Breast epithelium (tissue), 3 donors: Measurements from ENCODE around the gene KIAA1549.
"Not testable (repeated sequence)": the region's sequence is repeated elsewhere in the genome, so short reads cannot be mapped to it uniquely, and the experiment has no call there.

ENCODE experiments used
- POLR2A ChIP-seq: fragments of 450-650 bp; IDR thresholded peaks from one replicate; pipeline ENCODE4 v1.6.1; 2016; ENCODE audit warnings: antibody characterized with exemption, mild to moderate bottlenecking, moderate library complexity
- POLR2AphosphoS5 ChIP-seq, 3 donors: sonication (generic); formaldehyde crosslinking; IDR thresholded peaks; one replicate each; pipeline ENCODE4 v1.6.1; 2017; ENCODE audit warnings: antibody characterized with exemption in 3 of 3
- TF ChIP-seq, protein P1 (sequence below), 3 donors: fragments of 450-650 bp; IDR thresholded peaks; one replicate each; pipeline ENCODE4 v1.5.1; 2016 to 2017; ENCODE audit warnings: antibody characterized with exemption in 3 of 3, mild to moderate bottlenecking in 3 of 3, moderate library complexity in 3 of 3

DNA sequence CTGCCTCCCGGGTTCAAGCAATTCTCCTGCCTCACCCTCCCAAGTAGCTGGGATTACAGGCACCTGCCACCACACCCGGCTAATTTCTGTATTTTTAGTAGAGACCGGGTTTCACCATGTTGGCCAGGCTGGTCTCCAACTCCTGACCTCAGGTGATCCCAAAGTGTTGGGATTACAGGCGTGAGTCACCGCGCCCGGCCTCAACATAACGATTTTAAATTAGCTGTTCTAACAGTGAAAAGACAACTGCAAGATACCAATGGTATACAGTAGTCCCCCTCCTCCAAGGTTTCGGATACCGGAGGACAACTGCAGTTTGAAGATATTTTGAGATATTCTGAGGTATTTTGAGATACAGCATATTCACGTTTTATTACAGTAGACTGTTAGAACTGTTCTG, 5.0 kb downstream of the KIAA1549 start:
- TF ChIP-seq, protein P1, sequence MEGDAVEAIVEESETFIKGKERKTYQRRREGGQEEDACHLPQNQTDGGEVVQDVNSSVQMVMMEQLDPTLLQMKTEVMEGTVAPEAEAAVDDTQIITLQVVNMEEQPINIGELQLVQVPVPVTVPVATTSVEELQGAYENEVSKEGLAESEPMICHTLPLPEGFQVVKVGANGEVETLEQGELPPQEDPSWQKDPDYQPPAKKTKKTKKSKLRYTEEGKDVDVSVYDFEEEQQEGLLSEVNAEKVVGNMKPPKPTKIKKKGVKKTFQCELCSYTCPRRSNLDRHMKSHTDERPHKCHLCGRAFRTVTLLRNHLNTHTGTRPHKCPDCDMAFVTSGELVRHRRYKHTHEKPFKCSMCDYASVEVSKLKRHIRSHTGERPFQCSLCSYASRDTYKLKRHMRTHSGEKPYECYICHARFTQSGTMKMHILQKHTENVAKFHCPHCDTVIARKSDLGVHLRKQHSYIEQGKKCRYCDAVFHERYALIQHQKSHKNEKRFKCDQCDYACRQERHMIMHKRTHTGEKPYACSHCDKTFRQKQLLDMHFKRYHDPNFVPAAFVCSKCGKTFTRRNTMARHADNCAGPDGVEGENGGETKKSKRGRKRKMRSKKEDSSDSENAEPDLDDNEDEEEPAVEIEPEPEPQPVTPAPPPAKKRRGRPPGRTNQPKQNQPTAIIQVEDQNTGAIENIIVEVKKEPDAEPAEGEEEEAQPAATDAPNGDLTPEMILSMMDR (IDR thresholded peaks at IDR 0.05), result not testable (repeated sequence)
- not testable (repeated sequence) for TF ChIP-seq POLR2A; POLR2AphosphoS5 (IDR thresholded peaks at IDR 0.05)
